Prostate gland (tissue), 2 donors: Measurements from ENCODE around the gene MYMK.

Experiments used
- CTCF ChIP-seq, 4 experiments: fragments of 200-600 bp in 2 of 4; fragments of 450-650 bp in 2 of 4; sonication (generic) in 2 of 4; IDR thresholded peaks; 1 replicate in 3 of 4; 2 replicates in 1 of 4; pipeline ENCODE4 v1.5.1; 2016 to 2019; ENCODE audit warnings: antibody characterized with exemption in 4 of 4, mild to moderate bottlenecking in 2 of 4, moderate library complexity in 2 of 4
- POLR2A ChIP-seq: fragments of 450-650 bp; IDR thresholded peaks from one replicate; pipeline ENCODE4 v1.6.1; 2016; ENCODE audit warnings: antibody characterized with exemption, mild to moderate bottlenecking
- POLR2AphosphoS5 ChIP-seq: sonication (generic); formaldehyde crosslinking; IDR thresholded peaks from one replicate; pipeline ENCODE4 v1.6.1; 2017; ENCODE audit warnings: antibody characterized with exemption

GRCh38 chr9:133477992-133478850 is 46.5 kb downstream of the MYMK start:
- TF ChIP-seq CTCF (IDR thresholded peaks at IDR 0.05), result no peak
- TF ChIP-seq POLR2A, result no peak
- TF ChIP-seq POLR2AphosphoS5, result no peak
